Right hindlimb (tissue), 1 donor: ENCODE data around the gene PROM1.

Experiments
- DNase-seq: peaks from one replicate; pipeline ENCODE4 v3.0.0-alpha.2; 2018

The PROM1 gene

GRCh38 chr4:16083241-16084191 lies at the start of gene PROM1:
PROM1 (minus strand) TSS chr4:16084023; CDS start chr4:16075906, 8,117 bp downstream.
- DNase-seq, result peak; percentile 67

- DNase-seq, result no peak
These were observed 49.6 kb upstream of the PROM1 start for GRCh38 chr4:16133406-16133805.

GRCh38 chr4:16131293-16131692 lies 47.5 kb upstream of the PROM1 start:
- DNase-seq, result no peak

GRCh38 chr4:16129336-16129735 lies 45.5 kb upstream of the PROM1 start:
- DNase-seq, result no peak

GRCh38 chr4:16126714-16127113 lies 42.9 kb upstream of the PROM1 start:
- no peak for DNase-seq

- DNase-seq, result no peak
These were observed 42.0 kb upstream of the PROM1 start for GRCh38 chr4:16125571-16126445.

GRCh38 chr4:16124232-16124631 lies 40.4 kb upstream of the PROM1 start:
- no peak for DNase-seq

GRCh38 chr4:16123356-16124084 lies 39.7 kb upstream of the PROM1 start:
- no peak for DNase-seq

GRCh38 chr4:16122784-16123183 lies 39.0 kb upstream of the PROM1 start:
- DNase-seq, result no peak

GRCh38 chr4:16122308-16122711 lies 38.5 kb upstream of the PROM1 start:
- no peak for DNase-seq

GRCh38 chr4:16120720-16121119 lies 36.9 kb upstream of the PROM1 start:
- no peak for DNase-seq

GRCh38 chr4:16119981-16120380 lies 36.2 kb upstream of the PROM1 start:
- DNase-seq, result no peak

GRCh38 chr4:16118090-16118489 lies 34.3 kb upstream of the PROM1 start:
- DNase-seq, result no peak

- DNase-seq, result no peak
These were observed 33.3 kb upstream of the PROM1 start for GRCh38 chr4:16117164-16117563.

- DNase-seq, result no peak
These were observed 32.7 kb upstream of the PROM1 start for GRCh38 chr4:16116493-16116990.

- no peak for DNase-seq
These were observed 32.2 kb upstream of the PROM1 start for GRCh38 chr4:16116019-16116418.

- DNase-seq, result no peak
These were observed 30.7 kb upstream of the PROM1 start for GRCh38 chr4:16114546-16114945.

GRCh38 chr4:16113741-16114140 lies 29.9 kb upstream of the PROM1 start:
- no peak for DNase-seq

- DNase-seq, result no peak
These were observed 27.7 kb upstream of the PROM1 start for GRCh38 chr4:16111533-16111932.

- no peak for DNase-seq
These were observed 27.0 kb upstream of the PROM1 start for GRCh38 chr4:16110661-16111290.

GRCh38 chr4:16110199-16110598 lies 26.4 kb upstream of the PROM1 start:
- no peak for DNase-seq

- no peak for DNase-seq
These were observed 25.4 kb upstream of the PROM1 start for GRCh38 chr4:16109256-16109655.
